GM12865 (cell line): Measurements from ENCODE around the gene IL12RB1.
"Not testable (repeated sequence)": the region's sequence is repeated elsewhere in the genome, so short reads cannot be mapped to it uniquely, and the experiment has no call there.

Source experiments
- DNase-seq: peaks from one replicate; pipeline ENCODE4 v3.0.0; 2010; ENCODE audit warnings: low read depth
- H3K4me3 ChIP-seq: 2 replicates; pipeline ENCODE4 v1.5.1; 2011; ENCODE audit warnings: mild to moderate bottlenecking, low read depth, low read length, control low read depth
- CTCF ChIP-seq: IDR thresholded peaks from 2 replicates; pipeline ENCODE4 v1.5.1; 2011; ENCODE audit warnings: low read length, control low read depth, low read depth, inconsistent platforms; ENCODE audit not compliant: insufficient read depth; ENCODE audit errors: missing control alignments

Gene IL12RB1

GRCh38 chr19:18089726-18090125 is 3.0 kb upstream of the IL12RB1 start:
- DNase-seq, result no peak
- no peak overlapping the region for H3K4me3 ChIP-seq
- TF ChIP-seq CTCF, result no peak

GRCh38 chr19:18089096-18089541 is 2.4 kb upstream of the IL12RB1 start:
- H3K4me3 ChIP-seq, result not testable (repeated sequence)

GRCh38 chr19:18085702-18086457 is 854 bp downstream of the IL12RB1 start:
- DNase-seq, result no peak
- H3K4me3 ChIP-seq, result peak overlapping the region; percentile 83
- no peak for TF ChIP-seq CTCF

More at GRCh38 chr19:18089096-18089541, 2.4 kb upstream of the IL12RB1 start:
- peak; percentile 84 for DNase-seq

- H3K4me3 ChIP-seq, result no peak overlapping the region
- DNase-seq, result no peak
- TF ChIP-seq CTCF, result no peak
Measured at GRCh38 chr19:18083929-18084684, 2.6 kb downstream of the IL12RB1 start.

GRCh38 chr19:18074192-18074591 is 12.5 kb downstream of the IL12RB1 start:
- H3K4me3 ChIP-seq, result no peak overlapping the region
- no peak for TF ChIP-seq CTCF
- no peak for DNase-seq

- TF ChIP-seq CTCF, result no peak
- no peak for DNase-seq
- H3K4me3 ChIP-seq, result no peak overlapping the region
Measured at GRCh38 chr19:18073197-18073596, 13.5 kb downstream of the IL12RB1 start.

- no peak for TF ChIP-seq CTCF
- H3K4me3 ChIP-seq, result no peak overlapping the region
- DNase-seq, result no peak
Measured at GRCh38 chr19:18072335-18072734, 14.4 kb downstream of the IL12RB1 start.
